GM10266 (cell line): ENCODE data around the gene MDFIC2.
"Not testable (repeated sequence)": the region's sequence is repeated elsewhere in the genome, so short reads cannot be mapped to it uniquely, and the experiment has no call there.

Source experiments
- DNase-seq: peaks from one replicate; pipeline ENCODE4 v3.0.0; 2012; ENCODE audit errors: extremely low spot score
- TF ChIP-seq, protein P1 (sequence below): IDR thresholded peaks from 2 replicates; pipeline ENCODE4 v1.5.1; 2012; ENCODE audit warnings: mild to moderate bottlenecking, low read depth; ENCODE audit not compliant: control insufficient read depth, insufficient read depth; ENCODE audit errors: missing control alignments

MDFIC2 gene

DNA sequence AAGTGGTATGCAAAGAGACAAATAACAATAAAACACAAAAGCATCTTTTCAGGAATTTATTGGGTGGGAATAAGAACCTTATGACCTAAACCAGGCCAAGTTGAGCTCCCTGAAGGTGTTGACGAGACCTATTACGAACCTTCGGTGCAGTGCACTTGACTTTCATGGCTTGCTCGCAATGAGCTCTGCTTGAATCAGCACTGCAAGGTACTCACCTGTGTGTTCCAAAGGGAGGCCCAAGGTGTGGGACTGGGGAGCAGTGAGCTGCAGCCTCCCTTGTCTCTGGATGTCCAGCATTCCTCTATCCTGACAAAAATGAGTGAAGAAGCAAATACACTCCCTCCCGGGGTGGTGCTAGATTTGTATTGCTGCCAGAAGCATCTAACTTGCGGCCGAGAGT, at the start of gene MDFIC2:
Gene MDFIC2 (minus strand): TSS at position 303 of the 400 bp plus-strand sequence. CDS start 665 bp downstream, outside the sequence.
- TF ChIP-seq, protein P1, sequence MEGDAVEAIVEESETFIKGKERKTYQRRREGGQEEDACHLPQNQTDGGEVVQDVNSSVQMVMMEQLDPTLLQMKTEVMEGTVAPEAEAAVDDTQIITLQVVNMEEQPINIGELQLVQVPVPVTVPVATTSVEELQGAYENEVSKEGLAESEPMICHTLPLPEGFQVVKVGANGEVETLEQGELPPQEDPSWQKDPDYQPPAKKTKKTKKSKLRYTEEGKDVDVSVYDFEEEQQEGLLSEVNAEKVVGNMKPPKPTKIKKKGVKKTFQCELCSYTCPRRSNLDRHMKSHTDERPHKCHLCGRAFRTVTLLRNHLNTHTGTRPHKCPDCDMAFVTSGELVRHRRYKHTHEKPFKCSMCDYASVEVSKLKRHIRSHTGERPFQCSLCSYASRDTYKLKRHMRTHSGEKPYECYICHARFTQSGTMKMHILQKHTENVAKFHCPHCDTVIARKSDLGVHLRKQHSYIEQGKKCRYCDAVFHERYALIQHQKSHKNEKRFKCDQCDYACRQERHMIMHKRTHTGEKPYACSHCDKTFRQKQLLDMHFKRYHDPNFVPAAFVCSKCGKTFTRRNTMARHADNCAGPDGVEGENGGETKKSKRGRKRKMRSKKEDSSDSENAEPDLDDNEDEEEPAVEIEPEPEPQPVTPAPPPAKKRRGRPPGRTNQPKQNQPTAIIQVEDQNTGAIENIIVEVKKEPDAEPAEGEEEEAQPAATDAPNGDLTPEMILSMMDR, result no peak
- no peak for DNase-seq

DNA sequence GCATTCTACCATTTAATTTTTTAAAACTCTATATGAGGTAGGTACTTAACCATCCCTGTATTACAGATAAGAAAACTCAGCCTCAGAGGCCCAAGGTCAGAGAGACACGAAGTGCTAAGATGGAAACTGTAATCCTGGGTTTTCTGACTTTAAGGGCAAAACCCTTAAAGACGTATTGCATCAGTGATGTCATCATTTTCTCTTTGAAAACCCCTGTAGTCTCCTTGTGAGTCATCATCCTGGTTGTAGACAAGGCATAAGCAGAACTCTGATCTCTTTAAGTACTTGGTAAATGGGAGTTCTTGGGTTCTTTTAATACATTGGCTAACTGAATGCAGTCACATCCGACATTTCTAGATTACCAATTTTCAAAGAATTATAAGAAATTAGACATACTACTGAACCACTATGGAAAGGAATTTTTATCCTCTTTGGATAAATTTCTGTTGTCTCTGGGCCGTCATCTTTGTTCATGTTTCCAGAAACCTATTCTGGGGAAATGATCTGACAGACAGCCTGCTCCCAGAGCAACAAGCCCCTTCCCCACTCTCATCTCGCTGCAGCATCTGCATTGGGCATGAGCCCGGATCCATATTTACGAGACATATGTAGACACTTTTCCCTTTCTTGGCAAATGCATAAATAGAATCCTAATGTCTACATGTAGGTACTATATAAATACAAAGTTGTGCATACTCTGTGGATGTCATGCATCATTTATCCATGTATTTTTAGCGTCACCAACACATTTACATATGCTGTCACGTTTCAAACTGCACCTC, 48.7 kb upstream of the MDFIC2 start:
- TF ChIP-seq, protein P1, result no peak

DNA sequence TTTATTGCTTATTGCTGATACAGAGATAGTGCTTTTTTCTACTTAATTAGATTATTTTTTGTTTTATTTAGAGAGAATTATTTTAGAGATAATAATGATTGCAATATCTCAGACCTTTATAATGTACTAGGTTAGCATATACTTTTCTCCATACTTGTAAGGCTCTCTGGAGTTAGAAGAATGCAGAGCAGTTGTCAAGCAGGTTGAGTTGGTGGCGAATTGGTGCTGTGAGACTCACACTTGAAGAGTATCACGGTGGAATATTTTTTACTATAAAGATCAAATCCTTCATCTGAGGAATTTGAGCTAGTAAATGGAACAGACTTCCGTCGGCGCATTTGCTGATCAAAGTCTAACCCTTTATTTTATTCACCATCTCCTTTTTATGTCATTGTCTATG, 47.3 kb upstream of the MDFIC2 start:
- DNase-seq, result no peak
- TF ChIP-seq, protein P1, result no peak

More for the DNA sequence above, 48.7 kb upstream of the MDFIC2 start:
- DNase-seq, result peak; percentile 7

DNA sequence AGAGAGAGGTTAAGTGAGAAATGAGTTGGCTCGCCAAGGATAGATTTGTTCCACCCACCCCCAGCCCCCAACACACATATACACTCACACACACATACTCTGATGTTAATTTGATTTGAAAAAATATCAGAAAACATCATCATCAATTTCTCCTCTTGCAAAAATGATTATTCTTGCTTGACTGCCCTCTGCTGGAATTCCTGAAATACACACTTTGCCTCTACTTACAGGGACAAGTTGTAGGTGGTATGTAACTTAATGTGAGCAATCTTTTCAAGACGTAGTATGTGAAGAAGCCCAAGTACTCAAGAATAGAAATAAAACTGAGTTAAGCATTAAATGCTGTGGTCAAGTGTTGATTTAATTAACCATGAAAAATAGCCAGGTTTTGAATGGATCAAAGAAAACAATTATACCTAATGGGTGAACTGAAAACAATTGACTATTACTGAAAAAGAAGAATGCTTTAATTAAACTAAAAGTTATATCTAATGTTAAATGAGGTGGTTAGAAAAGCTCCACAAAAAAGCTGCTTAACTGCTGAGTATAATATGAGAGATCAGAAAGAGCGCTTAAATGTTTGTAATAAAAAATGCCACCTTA, 46.6 kb upstream of the MDFIC2 start:
- peak; percentile 3 for DNase-seq

DNA sequence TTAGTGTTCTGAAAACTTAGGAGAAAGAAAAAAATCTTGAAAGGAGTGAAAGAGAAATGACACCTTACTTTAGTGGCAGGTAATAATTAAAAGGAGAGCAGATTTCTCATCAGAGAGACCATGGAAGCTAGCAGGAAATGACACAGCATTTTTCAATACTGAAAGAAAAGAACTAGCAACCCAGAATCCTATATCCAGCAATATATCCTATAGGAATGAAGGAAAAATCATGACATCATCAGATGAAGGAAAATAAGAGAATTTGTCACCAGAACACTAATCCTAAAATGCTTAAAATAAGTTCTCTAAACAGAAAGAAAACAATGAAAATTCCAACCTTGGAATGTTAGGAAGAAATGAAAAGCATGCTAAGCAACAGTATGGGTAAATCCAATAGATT, 39.8 kb upstream of the MDFIC2 start:
- TF ChIP-seq, protein P1, result no peak
- no peak for DNase-seq

More for the DNA sequence above, 46.6 kb upstream of the MDFIC2 start:
- TF ChIP-seq, protein P1, result peak; percentile 54

DNA sequence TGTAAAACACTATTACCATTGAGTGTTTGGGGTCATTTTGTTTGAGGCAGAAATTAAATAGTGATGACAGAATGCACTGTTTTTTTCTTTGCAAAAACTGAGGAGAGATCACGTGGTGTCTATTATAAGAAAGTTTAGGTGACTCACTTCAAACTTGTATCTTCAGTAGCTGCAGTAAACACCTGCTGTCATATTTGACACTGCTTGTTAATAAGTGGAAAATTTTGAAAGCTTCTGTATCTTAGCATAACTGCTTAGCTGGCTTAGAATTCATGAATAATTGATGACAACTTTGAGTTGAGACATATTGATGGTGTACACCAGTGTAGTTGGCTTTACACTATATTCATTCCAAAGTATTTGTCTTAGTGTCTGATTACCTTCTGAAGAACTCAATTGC, 29.7 kb upstream of the MDFIC2 start:
- TF ChIP-seq, protein P1, result no peak
- DNase-seq, result no peak

DNA sequence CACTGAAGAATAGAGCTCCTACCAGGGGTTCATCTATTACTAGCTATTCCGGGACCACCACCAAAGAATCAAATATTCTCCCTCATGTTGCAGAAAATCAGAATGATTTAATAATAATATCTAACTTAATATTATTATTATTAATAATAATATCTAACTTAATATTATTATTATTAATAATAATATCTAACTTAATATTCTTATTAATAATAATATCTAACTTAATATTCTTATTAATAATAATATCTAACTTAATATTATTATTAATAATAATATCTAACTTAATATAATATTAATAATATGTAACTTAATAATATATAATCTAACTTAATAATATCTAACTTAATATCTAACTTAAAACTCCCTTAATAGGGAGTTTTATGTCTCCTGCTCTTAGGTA, 24.4 kb upstream of the MDFIC2 start:
- not testable (repeated sequence) for DNase-seq
